ENCODE data around the gene TRPM3. TPM values are rescaled to one million over a fixed set of nuclear protein-coding genes. Genes with fewer than 3 reads are reported as not detected.

Gene TRPM3
- total and polyA plus RNA-seq, 2 of the 13 experiments (the other 11 are each of a cell fraction or from before 2014, with no cell fraction given) = not detected

GRCh38 chr9:71096421-71097108 is 24.9 kb downstream of the TRPM3 start (continued):
- TF ChIP-seq USF2 (IDR thresholded peaks at IDR 0.05; ENCODE audit: low read depth, low read length) (no peak), USF2 (CRISPR knock-in tag; IDR thresholded peaks at IDR 0.05; ENCODE audit: borderline replicate concordance) (peak; percentile 25; the same call in 1 of the 2 replicates), MZF1 (CRISPR knock-in tag; IDR thresholded peaks at IDR 0.05; ENCODE audit: borderline replicate concordance) (no peak), DMTF1 (CRISPR knock-in tag; IDR thresholded peaks at IDR 0.05) (no peak), SNRNP70 (IDR thresholded peaks at IDR 0.05; ENCODE audit: low read depth, low read length) (no peak), ZNF44 (CRISPR knock-in tag; IDR thresholded peaks at IDR 0.05) (no peak), ZNF770 (CRISPR knock-in tag; IDR thresholded peaks at IDR 0.05) (peak; percentile 28; the same call in 1 of the 2 replicates), TOPORS (CRISPR knock-in tag; IDR thresholded peaks at IDR 0.05) (no peak), HMGA1 (CRISPR knock-in tag; conservative IDR thresholded peaks at IDR 0.05) (no peak), ZNF18 (CRISPR knock-in tag; IDR thresholded peaks at IDR 0.05; ENCODE audit: insufficient replicate concordance) (peak; percentile 29), PHB2 (IDR thresholded peaks at IDR 0.05; ENCODE audit: partially characterized antibody) (no peak), ZNF382 (CRISPR knock-in tag; IDR thresholded peaks at IDR 0.05; ENCODE audit: borderline replicate concordance) (no peak)
- TF ChIP-seq, protein P1, sequence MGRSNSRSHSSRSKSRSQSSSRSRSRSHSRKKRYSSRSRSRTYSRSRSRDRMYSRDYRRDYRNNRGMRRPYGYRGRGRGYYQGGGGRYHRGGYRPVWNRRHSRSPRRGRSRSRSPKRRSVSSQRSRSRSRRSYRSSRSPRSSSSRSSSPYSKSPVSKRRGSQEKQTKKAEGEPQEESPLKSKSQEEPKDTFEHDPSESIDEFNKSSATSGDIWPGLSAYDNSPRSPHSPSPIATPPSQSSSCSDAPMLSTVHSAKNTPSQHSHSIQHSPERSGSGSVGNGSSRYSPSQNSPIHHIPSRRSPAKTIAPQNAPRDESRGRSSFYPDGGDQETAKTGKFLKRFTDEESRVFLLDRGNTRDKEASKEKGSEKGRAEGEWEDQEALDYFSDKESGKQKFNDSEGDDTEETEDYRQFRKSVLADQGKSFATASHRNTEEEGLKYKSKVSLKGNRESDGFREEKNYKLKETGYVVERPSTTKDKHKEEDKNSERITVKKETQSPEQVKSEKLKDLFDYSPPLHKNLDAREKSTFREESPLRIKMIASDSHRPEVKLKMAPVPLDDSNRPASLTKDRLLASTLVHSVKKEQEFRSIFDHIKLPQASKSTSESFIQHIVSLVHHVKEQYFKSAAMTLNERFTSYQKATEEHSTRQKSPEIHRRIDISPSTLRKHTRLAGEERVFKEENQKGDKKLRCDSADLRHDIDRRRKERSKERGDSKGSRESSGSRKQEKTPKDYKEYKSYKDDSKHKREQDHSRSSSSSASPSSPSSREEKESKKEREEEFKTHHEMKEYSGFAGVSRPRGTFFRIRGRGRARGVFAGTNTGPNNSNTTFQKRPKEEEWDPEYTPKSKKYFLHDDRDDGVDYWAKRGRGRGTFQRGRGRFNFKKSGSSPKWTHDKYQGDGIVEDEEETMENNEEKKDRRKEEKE (IDR thresholded peaks at IDR 0.05) = no peak
- TF ChIP-seq, protein P2, sequence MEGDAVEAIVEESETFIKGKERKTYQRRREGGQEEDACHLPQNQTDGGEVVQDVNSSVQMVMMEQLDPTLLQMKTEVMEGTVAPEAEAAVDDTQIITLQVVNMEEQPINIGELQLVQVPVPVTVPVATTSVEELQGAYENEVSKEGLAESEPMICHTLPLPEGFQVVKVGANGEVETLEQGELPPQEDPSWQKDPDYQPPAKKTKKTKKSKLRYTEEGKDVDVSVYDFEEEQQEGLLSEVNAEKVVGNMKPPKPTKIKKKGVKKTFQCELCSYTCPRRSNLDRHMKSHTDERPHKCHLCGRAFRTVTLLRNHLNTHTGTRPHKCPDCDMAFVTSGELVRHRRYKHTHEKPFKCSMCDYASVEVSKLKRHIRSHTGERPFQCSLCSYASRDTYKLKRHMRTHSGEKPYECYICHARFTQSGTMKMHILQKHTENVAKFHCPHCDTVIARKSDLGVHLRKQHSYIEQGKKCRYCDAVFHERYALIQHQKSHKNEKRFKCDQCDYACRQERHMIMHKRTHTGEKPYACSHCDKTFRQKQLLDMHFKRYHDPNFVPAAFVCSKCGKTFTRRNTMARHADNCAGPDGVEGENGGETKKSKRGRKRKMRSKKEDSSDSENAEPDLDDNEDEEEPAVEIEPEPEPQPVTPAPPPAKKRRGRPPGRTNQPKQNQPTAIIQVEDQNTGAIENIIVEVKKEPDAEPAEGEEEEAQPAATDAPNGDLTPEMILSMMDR (CRISPR knock-in tag; IDR thresholded peaks at IDR 0.05) = no peak

Data from HepG2 (cell line).